ENCODE data around the gene SFI1.

DNA sequence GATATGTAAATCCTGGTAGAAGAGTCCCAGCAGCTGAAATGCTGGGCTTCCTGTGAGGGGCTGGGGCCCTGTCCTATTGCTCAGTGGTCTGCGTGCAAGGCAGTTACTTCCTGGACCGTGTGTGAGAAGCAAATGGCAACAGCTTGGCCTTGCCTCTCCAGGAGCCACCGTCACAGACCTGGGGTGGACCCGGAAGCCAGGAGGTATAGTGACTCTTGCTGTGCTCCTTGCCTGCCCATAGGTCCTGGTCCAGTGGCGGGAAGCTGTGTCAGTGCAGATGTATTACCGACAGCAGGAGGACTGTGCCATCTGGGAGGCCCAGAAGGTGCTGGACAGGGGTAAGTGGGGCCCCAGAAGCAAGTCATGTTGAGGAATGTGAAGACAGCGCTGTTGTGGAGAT lies 111.4 kb downstream of the SFI1 start:
- TF ChIP-seq, protein P1, sequence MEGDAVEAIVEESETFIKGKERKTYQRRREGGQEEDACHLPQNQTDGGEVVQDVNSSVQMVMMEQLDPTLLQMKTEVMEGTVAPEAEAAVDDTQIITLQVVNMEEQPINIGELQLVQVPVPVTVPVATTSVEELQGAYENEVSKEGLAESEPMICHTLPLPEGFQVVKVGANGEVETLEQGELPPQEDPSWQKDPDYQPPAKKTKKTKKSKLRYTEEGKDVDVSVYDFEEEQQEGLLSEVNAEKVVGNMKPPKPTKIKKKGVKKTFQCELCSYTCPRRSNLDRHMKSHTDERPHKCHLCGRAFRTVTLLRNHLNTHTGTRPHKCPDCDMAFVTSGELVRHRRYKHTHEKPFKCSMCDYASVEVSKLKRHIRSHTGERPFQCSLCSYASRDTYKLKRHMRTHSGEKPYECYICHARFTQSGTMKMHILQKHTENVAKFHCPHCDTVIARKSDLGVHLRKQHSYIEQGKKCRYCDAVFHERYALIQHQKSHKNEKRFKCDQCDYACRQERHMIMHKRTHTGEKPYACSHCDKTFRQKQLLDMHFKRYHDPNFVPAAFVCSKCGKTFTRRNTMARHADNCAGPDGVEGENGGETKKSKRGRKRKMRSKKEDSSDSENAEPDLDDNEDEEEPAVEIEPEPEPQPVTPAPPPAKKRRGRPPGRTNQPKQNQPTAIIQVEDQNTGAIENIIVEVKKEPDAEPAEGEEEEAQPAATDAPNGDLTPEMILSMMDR (IDR thresholded peaks at IDR 0.05 in 8 of 11, conservative IDR thresholded peaks at IDR 0.05 in 3 of 11) = no peak
- no peak for TF ChIP-seq POLR2A (IDR thresholded peaks at IDR 0.05)
